Stimulated activated memory B cell treated with anti-CD40 and anti-IgM and Interleukin-4, amounts not matched to agents 10 μg/mL and 1 μg/mL and 100 μg/mL, for 72 hours (primary cell): ENCODE results near the gene MGLL.
"Not testable (repeated sequence)": the region's sequence is repeated elsewhere in the genome, so short reads cannot be mapped to it uniquely, and the experiment has no call there.

Experiments
- ATAC-seq: fragments of 150-1000 bp; cut with Tn5 transposase; 2 replicates; pipeline ENCODE4 v1.10.0; 2021
- H3K27ac Mint-ChIP-seq: one replicate; pipeline ENCODE4 v1.8.0; 2022; ENCODE audit warnings: mild to moderate bottlenecking, mixed read lengths
- H3K27me3 Mint-ChIP-seq: one replicate; pipeline ENCODE4 v1.8.0; 2022; ENCODE audit warnings: mixed read lengths
- H3K36me3 Mint-ChIP-seq: one replicate; pipeline ENCODE4 v1.8.0; 2022; ENCODE audit warnings: mixed read lengths
- H3K4me1 Mint-ChIP-seq: one replicate; pipeline ENCODE4 v1.8.0; 2022; ENCODE audit warnings: mixed read lengths
- H3K4me3 Mint-ChIP-seq: one replicate; pipeline ENCODE4 v1.8.0; 2022; ENCODE audit warnings: mild to moderate bottlenecking, moderate library complexity, mixed read lengths
- H3K9me3 Mint-ChIP-seq: one replicate; pipeline ENCODE4 v1.8.0; 2022; ENCODE audit warnings: mixed read lengths

MGLL gene

GRCh38 chr3:127665165-127665564 is 157.2 kb downstream of the MGLL start:
- Mint-ChIP-seq H3K9me3 (no peaks in the 10 kb centered on the region), H3K4me3 (no peak overlapping the region), H3K27me3 (no peaks in the 10 kb centered on the region), H3K27ac (no peak overlapping the region), H3K36me3 (peaks cover 5% of the 10 kb centered on the region), H3K4me1 (no peaks in the 10 kb centered on the region)
- no peak for ATAC-seq

- H3K4me1 Mint-ChIP-seq, result no peaks in the 10 kb centered on the region
- no peak for ATAC-seq
- H3K4me3 Mint-ChIP-seq, result no peak overlapping the region
- H3K36me3 Mint-ChIP-seq, result peaks cover 6% of the 10 kb centered on the region
- H3K27ac Mint-ChIP-seq, result no peak overlapping the region
- H3K27me3 Mint-ChIP-seq, result no peaks in the 10 kb centered on the region
- H3K9me3 Mint-ChIP-seq, result no peaks in the 10 kb centered on the region
Observed at GRCh38 chr3:127663151-127663550, 159.2 kb downstream of the MGLL start.

GRCh38 chr3:127662001-127662469 is 160.3 kb downstream of the MGLL start:
- Mint-ChIP-seq H3K27ac (no peak overlapping the region), H3K36me3 (peaks cover 6% of the 10 kb centered on the region), H3K27me3 (no peaks in the 10 kb centered on the region), H3K9me3 (no peaks in the 10 kb centered on the region), H3K4me1 (no peaks in the 10 kb centered on the region), H3K4me3 (no peak overlapping the region)
- ATAC-seq, result no peak

DNA sequence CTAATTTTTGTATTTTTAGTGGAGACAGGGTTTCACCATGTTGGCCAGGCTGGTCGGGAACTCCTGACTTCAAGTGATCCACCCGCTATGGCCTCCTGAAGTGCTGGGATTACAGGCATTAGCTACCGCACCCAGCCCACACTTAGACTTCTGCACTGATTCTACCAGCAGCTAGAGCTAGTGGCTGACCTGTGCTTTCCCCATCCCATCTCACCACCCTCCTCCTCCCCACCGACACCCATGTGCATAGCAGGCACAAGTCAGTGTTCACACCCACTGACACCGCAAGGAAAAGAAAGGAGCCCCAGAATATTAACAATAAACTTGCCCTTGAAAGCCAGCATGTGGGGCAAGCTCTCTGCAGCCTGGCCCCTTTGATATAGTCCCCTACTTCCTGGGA is 160.7 kb downstream of the MGLL start:
- ATAC-seq, result no peak
- H3K36me3 Mint-ChIP-seq, result peaks cover 6% of the 10 kb centered on the region
- H3K9me3 Mint-ChIP-seq, result no peaks in the 10 kb centered on the region
- H3K4me1 Mint-ChIP-seq, result no peaks in the 10 kb centered on the region
- no peak overlapping the region for H3K4me3 Mint-ChIP-seq
- H3K27ac Mint-ChIP-seq, result no peak overlapping the region
- H3K27me3 Mint-ChIP-seq, result no peaks in the 10 kb centered on the region

DNA sequence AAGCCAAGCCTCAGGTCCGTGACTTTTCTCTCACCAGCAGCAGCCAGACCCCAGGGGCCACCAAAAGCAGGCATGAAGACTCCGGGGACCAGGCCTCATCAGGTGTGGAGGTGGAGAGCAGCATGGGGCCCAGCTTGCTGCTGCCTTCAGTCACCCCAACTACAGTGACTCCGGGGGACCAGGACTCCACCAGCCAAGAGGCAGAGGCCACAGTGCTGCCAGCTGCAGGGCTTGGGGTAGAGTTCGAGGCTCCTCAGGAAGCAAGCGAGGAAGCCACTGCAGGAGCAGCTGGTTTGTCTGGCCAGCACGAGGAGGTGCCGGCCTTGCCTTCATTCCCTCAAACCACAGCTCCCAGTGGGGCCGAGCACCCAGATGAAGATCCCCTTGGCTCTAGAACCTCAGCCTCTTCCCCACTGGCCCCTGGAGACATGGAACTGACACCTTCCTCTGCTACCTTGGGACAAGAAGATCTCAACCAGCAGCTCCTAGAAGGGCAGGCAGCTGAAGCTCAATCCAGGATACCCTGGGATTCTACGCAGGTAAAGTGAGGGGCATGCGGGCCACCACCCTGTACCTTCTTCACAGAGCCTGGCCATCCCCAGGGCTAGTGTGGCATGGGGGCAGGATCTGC is 161.6 kb downstream of the MGLL start:
- H3K9me3 Mint-ChIP-seq, result no peaks in the 10 kb centered on the region
- no peak overlapping the region for H3K4me3 Mint-ChIP-seq
- no peaks in the 10 kb centered on the region for H3K4me1 Mint-ChIP-seq
- H3K36me3 Mint-ChIP-seq, result peaks cover 6% of the 10 kb centered on the region
- H3K27me3 Mint-ChIP-seq, result no peaks in the 10 kb centered on the region
- no peak overlapping the region for H3K27ac Mint-ChIP-seq
- no peak for ATAC-seq

GRCh38 chr3:127658234-127658633 is 164.1 kb downstream of the MGLL start:
- no peaks in the 10 kb centered on the region for H3K27me3 Mint-ChIP-seq
- H3K36me3 Mint-ChIP-seq, result peaks cover 6% of the 10 kb centered on the region
- peaks cover under 1% of the 10 kb centered on the region for H3K4me1 Mint-ChIP-seq
- no peaks in the 10 kb centered on the region for H3K9me3 Mint-ChIP-seq
- no peak overlapping the region for H3K27ac Mint-ChIP-seq
- H3K4me3 Mint-ChIP-seq, result no peak overlapping the region
- ATAC-seq, result no peak

- no peak for ATAC-seq
- Mint-ChIP-seq H3K27ac (no peak overlapping the region), H3K9me3 (no peaks in the 10 kb centered on the region), H3K4me1 (peaks cover 6% of the 10 kb centered on the region), H3K36me3 (peaks cover 6% of the 10 kb centered on the region), H3K27me3 (no peaks in the 10 kb centered on the region), H3K4me3 (no peak overlapping the region)
Observed at GRCh38 chr3:127656906-127657305, 165.4 kb downstream of the MGLL start.

DNA sequence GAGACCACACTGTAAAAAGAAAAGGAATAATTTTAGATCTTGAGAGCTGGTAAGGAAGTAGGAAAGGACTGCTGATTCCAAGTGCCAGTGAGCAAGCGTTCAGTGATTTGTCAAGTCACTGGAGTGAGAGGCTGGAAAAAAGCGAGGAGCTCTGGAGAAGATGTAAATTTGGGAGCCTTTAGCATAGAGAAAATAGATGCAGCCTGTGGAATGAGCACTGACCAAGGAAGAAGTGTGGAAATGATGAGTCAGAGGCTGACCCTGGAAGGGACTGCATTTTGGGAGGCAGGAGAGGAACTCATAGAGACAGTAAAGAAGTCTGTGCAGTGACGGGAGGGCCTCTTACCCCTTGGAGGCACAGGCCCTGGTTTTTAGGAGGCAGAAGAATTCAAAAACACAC is 166.7 kb downstream of the MGLL start:
- H3K36me3 Mint-ChIP-seq, result peaks cover 6% of the 10 kb centered on the region

DNA sequence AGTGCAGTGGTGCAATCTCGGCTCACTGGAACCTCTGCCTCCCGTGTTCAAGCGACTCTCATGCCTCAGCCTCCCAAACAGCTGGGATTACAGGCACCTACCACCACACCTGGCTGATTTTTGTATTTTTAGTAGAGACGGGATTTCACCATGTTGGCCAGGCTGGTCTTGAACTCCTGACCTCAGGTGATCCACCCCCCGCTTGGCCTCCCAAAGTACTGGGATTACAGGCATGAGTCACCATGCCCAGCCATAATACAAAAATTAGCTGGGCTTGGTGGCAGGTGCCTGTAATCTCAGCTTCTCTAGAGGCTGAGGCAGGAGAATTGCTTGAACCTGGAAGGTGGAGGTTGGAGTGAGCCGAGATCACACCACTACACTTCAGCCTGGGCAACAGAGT is 167.3 kb downstream of the MGLL start:
- H3K4me3 Mint-ChIP-seq, H3K4me1 Mint-ChIP-seq, H3K27ac Mint-ChIP-seq, H3K27me3 Mint-ChIP-seq, ATAC-seq, H3K9me3 Mint-ChIP-seq, H3K36me3 Mint-ChIP-seq: not testable (repeated sequence)

More for the DNA sequence above, 166.7 kb downstream of the MGLL start:
- Mint-ChIP-seq H3K4me3 (no peak overlapping the region), H3K27ac (no peak overlapping the region), H3K4me1 (peaks cover 6% of the 10 kb centered on the region), H3K27me3 (no peaks in the 10 kb centered on the region), H3K9me3 (no peaks in the 10 kb centered on the region)
- ATAC-seq, result no peak

GRCh38 chr3:127654374-127654773 is 167.9 kb downstream of the MGLL start:
- Mint-ChIP-seq H3K27me3 (no peaks in the 10 kb centered on the region), H3K36me3 (no peaks in the 10 kb centered on the region), H3K27ac (no peak overlapping the region), H3K9me3 (no peaks in the 10 kb centered on the region), H3K4me1 (peaks cover 6% of the 10 kb centered on the region), H3K4me3 (no peak overlapping the region)
- ATAC-seq, result no peak

- Mint-ChIP-seq H3K27me3 (no peaks in the 10 kb centered on the region), H3K4me1 (peaks cover 6% of the 10 kb centered on the region), H3K4me3 (no peak overlapping the region), H3K36me3 (no peaks in the 10 kb centered on the region), H3K9me3 (no peaks in the 10 kb centered on the region), H3K27ac (peak overlapping the region; percentile 55)
- peak; percentile 48 for ATAC-seq
Observed at GRCh38 chr3:127652246-127652995, 169.9 kb downstream of the MGLL start.

GRCh38 chr3:127651516-127652172 is 170.7 kb downstream of the MGLL start:
- Mint-ChIP-seq H3K36me3 (no peaks in the 10 kb centered on the region), H3K4me3 (no peak overlapping the region), H3K27ac (no peak overlapping the region)

GRCh38 chr3:127650236-127650635 is 172.1 kb downstream of the MGLL start:
- no peak for ATAC-seq
- Mint-ChIP-seq H3K4me3 (no peak overlapping the region), H3K27me3 (no peaks in the 10 kb centered on the region)

More at GRCh38 chr3:127651516-127652172, 170.7 kb downstream of the MGLL start:
- Mint-ChIP-seq H3K4me1 (peaks cover 6% of the 10 kb centered on the region), H3K27me3 (no peaks in the 10 kb centered on the region), H3K9me3 (no peaks in the 10 kb centered on the region)
- no peak for ATAC-seq

GRCh38 chr3:127647845-127648204 is 174.5 kb downstream of the MGLL start:
- peaks cover 2% of the 10 kb centered on the region for H3K4me1 Mint-ChIP-seq
- no peak for ATAC-seq
- H3K27me3 Mint-ChIP-seq, result no peaks in the 10 kb centered on the region
- no peak overlapping the region for H3K27ac Mint-ChIP-seq
- H3K9me3 Mint-ChIP-seq, result no peaks in the 10 kb centered on the region
- H3K36me3 Mint-ChIP-seq, result no peaks in the 10 kb centered on the region
- H3K4me3 Mint-ChIP-seq, result no peak overlapping the region

More at GRCh38 chr3:127650236-127650635, 172.1 kb downstream of the MGLL start:
- no peaks in the 10 kb centered on the region for H3K9me3 Mint-ChIP-seq
- H3K27ac Mint-ChIP-seq, result no peak overlapping the region
- peaks cover 6% of the 10 kb centered on the region for H3K4me1 Mint-ChIP-seq
- H3K36me3 Mint-ChIP-seq, result no peaks in the 10 kb centered on the region

GRCh38 chr3:127647166-127647844 is 175.0 kb downstream of the MGLL start:
- ATAC-seq, result no peak
- Mint-ChIP-seq H3K4me3 (no peak overlapping the region), H3K36me3 (no peaks in the 10 kb centered on the region), H3K27me3 (no peaks in the 10 kb centered on the region), H3K4me1 (no peaks in the 10 kb centered on the region), H3K27ac (no peak overlapping the region), H3K9me3 (no peaks in the 10 kb centered on the region)
